Fibroblast of pulmonary artery (primary cell): ENCODE measurements around the gene WSB2.
"Not testable (repeated sequence)": the region's sequence is repeated elsewhere in the genome, so short reads cannot be mapped to it uniquely, and the experiment has no call there.

Source experiments
- DNase-seq: peaks from one replicate; pipeline ENCODE4 v3.0.0-alpha.2; 2010; ENCODE audit warnings: low read depth
- H3K4me3 ChIP-seq: replicated peaks from 2 replicates; pipeline ENCODE4 v1.5.1; 2011; ENCODE audit warnings: low read depth, mild to moderate bottlenecking, control low read depth, low read length, moderate library complexity
- TF ChIP-seq, protein P1 (sequence below): IDR thresholded peaks from 2 replicates; pipeline ENCODE4 v1.5.1; 2011; ENCODE audit warnings: mild to moderate bottlenecking, control low read depth, low read length, inconsistent platforms; ENCODE audit errors: missing control alignments

The WSB2 gene

DNA sequence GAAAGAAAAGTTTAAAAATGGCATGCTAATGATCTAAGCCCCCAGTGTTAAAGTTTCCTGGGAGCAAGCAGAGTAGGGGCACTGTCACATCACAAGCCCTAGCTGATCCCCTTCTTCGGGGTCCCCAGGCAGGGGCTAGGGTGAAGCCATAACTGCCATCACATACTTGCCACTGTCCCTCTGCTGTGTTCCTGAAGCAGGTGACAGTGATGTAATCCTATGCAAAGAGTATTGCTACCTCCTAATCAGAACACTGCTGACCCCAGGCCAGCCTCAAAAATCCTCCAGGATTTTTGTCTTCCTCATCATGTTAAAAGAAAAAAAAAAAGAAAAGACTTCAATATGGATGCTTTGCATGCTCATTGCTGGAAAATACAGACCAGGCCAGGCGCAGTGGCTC is 45.7 kb downstream of the WSB2 start:
- TF ChIP-seq, protein P1, sequence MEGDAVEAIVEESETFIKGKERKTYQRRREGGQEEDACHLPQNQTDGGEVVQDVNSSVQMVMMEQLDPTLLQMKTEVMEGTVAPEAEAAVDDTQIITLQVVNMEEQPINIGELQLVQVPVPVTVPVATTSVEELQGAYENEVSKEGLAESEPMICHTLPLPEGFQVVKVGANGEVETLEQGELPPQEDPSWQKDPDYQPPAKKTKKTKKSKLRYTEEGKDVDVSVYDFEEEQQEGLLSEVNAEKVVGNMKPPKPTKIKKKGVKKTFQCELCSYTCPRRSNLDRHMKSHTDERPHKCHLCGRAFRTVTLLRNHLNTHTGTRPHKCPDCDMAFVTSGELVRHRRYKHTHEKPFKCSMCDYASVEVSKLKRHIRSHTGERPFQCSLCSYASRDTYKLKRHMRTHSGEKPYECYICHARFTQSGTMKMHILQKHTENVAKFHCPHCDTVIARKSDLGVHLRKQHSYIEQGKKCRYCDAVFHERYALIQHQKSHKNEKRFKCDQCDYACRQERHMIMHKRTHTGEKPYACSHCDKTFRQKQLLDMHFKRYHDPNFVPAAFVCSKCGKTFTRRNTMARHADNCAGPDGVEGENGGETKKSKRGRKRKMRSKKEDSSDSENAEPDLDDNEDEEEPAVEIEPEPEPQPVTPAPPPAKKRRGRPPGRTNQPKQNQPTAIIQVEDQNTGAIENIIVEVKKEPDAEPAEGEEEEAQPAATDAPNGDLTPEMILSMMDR = no peak
- no peak for DNase-seq

DNA sequence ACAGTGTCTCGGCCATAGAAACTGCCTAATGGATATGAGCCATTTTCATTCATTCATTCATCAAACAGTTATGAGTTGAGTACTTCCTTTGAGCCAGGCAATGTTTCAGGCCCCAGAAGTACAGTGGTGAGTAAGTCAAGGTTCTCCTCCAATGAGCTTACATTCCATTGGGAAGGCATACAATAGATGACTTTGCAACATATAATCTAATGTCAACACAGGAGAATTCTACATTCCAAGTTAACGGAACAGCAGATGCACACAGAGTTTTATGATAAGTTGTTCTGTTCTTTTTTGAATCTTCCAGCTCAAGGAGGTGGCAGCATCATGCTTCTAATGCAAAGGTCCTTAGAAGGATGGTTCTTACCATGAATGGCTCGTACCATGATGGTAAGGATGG is 47.7 kb downstream of the WSB2 start:
- DNase-seq = peak; percentile 11

More for the DNA sequence above, 45.7 kb downstream of the WSB2 start:
- no peak overlapping the region for H3K4me3 ChIP-seq

DNA sequence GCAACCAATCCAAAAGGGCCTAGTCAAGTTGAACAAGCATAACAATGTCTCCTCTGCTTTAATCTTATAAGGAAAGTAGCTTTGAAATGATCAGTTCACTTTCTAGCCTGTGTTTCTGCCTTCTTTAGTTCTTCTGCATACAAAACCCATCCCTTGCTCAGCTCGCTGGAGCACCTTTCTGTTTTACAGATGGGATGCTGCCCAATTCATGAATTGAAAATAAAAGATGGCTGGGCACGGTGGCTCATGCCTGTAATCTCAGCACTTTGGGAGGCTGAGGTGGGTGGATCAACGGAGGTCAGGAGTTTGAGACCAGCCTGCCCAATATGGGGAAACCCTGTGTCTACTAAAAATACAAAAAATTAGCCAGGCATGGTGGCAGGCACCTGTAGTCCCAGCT is 49.0 kb downstream of the WSB2 start:
- TF ChIP-seq, protein P1 = no peak
- no peak for DNase-seq
- H3K4me3 ChIP-seq = no peak overlapping the region

More for the DNA sequence above, 47.7 kb downstream of the WSB2 start:
- H3K4me3 ChIP-seq = no peak overlapping the region
- TF ChIP-seq, protein P1 = no peak

DNA sequence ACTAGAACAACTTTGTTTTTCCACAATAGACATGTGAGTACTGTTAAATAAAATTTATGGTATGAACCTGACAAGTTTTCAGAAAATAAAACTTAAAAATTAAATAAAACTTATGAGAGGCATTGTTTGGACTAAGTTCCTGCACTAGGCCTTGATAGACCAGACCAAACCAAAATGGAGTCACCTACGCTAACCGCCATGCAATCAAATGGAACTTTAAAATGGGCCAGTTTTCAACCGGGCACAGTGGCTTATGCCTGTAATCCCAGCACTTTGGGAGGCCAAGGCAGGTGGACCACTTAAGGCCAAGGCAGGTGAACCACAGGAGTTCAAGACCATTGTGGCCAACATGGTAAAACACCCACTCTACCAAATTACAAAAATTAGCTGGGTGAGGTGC is 49.6 kb downstream of the WSB2 start:
- DNase-seq = no peak
- TF ChIP-seq, protein P1 = no peak

DNA sequence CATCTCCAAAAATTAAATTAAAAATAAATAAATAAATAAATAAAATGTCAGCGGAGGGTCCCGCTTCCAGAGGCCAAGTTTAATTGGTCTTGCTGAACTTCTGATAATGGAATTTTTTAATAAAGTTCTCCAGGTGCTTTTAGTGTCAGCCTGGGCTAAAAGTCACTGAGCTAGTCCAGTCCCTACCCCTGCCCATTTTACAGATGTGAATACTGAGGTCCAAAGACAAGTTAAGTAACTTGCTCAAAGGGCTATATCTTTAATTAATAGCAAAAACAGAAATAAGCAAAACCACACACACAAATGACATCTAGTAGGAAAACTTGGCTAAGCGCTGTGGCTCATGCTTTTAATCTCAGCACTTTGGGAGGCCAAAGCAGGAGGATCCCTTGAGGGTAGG is 50.1 kb downstream of the WSB2 start:
- no peak for DNase-seq
- TF ChIP-seq, protein P1 = no peak
- H3K4me3 ChIP-seq = no peak overlapping the region

More for the DNA sequence above, 49.6 kb downstream of the WSB2 start:
- H3K4me3 ChIP-seq = no peak overlapping the region

DNA sequence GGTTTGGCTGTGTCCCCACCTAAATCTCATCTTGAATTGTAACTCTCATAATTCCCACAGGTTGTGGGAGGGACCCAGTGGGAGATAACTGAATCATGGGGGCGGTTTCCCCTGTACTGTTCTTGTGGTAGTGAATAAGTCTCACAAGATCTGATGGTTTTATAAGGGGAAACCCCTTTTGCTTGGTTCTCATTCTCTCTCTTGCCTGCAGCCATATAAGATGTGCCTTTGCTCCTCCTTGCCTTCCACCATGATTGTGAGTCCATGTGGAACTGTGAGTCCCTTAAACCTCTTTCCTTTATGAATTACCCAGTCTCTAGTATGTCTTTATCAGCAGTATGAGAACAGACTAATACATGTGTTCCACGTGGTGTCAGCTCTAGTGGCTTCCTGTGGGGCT is 61.2 kb downstream of the WSB2 start:
- not testable (repeated sequence) for H3K4me3 ChIP-seq, DNase-seq

DNA sequence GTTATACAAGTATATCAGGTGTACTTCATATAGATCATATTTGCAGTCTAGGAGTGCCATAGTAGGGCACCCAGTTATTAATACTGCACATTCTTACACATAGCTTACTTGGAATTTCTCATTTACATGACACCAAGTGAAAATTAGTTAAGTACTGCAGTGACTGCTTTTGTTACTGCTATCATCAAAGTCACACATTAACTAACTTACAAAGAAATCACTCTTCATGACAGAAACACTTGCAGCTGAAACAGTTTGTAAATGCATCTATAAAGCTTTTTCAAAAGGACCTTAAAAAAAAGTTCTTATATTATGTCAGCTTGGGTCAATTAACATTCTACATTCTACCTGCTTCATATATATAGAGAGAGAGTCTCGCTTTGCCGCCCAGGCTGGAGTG is 62.3 kb downstream of the WSB2 start:
- TF ChIP-seq, protein P1 = no peak
- DNase-seq = no peak
- H3K4me3 ChIP-seq = no peak overlapping the region
